HPDE6-E6E7 (cell line): Measurements from ENCODE around the gene KDM4B.
"Not testable (repeated sequence)": the region's sequence is repeated elsewhere in the genome, so short reads cannot be mapped to it uniquely, and the experiment has no call there.

Source experiments
- DNase-seq: peaks from one replicate; pipeline ENCODE4 v3.0.0; 2011; ENCODE audit warnings: missing footprints; ENCODE audit errors: extremely low spot score

Gene KDM4B

DNA sequence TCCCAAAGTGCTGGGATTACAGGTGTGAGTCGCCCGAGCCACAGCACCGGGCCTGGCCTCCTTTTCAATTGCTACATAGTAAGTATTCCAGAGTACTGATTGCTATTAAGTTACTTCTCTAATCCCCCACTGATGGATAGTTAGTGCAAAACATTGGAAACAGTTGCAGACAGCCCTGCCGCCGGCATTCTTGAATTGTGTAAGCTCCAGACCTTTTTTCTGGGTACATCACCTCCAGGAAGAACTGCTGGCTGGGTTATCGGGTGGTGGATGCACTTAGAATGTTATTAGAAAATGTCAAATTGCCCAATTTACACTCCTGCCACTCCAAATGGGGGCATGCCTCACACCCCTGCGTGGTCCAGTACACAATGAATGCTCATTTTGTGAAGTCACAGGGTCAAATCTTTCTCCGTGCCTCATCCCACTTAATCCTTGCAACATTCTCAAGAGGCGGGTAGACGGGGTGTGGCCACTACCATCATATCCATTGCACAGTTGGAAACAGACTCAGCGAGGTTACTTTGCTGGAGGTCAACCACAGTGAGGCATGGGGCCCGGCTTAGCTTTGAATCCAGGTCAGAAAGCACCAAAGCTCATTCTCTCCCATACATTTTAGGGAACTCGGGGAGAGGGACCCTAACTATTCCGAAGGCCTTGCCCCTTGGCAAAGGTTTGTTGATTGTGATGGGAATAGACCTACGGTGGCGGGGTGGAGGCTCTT, 1.0 kb upstream of the KDM4B start:
- DNase-seq = no peak

GRCh38 chr19:4969292-4969771, 419 bp downstream of the KDM4B start:
- no peak for DNase-seq

GRCh38 chr19:4969772-4970531, 1.0 kb downstream of the KDM4B start:
- peak; percentile 20 for DNase-seq

DNA sequence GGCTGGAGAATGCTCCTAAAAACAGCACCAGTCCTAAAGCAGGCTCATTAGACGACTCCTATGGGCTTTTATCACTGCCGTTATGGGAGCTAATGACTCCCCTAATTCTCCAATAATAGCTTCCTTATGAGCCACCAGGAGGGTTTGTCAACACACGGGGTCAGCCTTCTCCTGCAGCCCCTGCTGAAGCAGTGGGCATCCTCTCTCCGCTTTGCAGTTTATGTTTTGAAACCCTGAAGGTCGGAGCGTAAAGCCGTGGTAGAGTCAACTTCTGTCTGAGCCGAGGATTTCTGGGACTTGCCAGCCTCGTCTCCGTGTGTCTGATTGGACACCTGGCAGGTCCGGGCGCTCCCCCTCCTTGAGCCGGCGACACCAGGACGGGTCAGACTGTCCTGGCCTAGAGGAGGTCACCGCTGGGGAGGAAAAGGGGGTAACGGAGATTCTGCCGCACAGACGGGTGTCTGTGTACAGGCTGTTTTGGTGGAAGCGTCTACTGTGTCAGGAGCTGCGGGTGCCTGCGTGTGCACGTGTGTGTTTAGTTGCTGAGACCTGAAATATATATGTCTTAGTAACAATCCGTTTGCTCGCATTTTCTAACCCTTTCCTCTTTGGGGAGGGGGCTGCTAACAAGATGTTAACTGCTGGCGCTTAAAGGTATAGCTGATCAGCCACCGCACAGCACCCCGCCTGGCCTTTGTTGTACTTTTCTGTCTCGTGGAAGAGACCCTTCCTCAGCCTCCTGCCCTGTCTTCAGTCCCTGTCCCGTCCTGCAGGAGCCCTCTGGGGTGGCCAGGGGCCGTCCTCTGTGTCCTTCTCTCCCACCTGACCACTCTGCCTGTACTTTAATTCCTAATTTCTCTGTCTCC, 1.9 kb downstream of the KDM4B start:
- DNase-seq = no peak

DNA sequence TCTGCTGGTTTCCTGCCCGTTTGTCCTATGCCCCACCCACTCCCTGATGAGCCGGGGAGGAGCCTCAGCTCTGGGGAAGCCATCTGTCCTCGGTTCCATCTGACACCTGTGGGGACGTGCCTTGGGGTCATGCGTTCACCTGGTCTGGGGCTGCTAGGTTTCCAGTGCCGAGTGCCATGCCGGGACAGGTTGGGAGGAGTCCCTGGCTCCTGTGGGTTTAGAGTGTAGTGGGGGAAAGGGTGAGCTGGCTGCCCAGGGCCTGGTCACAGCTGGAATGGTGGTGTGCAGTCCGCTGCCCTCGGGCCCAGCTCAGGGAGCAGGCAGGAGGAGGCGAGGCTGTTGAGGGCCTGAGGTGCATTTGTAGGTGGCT, 2.5 kb downstream of the KDM4B start:
- DNase-seq = peak; percentile 66

GRCh38 chr19:4971816-4972495, 3.0 kb downstream of the KDM4B start:
- no peak for DNase-seq

DNA sequence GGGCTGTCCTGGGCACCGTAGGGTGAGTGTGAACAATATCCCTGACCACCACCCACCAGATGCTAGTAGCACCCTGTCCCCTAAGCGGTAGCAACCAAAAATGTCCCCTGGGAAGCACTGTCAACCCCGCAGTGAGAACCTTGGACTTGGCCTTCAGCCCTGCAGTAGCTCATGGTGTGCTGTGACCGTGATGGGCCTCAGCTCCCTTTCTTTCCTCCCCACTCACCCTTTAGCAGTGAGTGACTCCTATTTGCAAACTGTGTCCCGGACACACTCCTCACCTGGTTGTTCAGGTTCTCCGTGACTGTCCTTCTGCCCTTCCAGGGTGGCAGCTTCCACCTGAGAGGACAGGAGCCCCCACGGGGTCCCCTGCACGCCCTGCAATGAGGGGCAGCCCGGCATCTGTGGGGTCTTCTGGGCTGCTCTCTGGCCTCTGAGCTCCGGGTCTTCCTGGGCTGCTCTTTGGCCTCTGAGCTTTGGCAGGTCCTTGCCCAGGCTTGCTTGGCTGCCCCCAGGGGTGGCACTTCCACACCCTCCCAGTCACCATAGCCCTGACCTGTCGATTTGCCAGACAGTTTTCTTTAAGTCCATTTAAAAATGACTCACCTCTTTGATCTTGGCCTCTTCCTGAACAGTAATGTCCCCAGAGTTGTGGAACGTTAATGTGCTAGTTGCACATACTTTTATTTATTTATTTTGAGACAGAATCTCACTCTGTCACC, 3.8 kb downstream of the KDM4B start:
- peak; percentile 19 for DNase-seq

GRCh38 chr19:4974880-4975469, 6.1 kb downstream of the KDM4B start:
- DNase-seq = no peak

DNA sequence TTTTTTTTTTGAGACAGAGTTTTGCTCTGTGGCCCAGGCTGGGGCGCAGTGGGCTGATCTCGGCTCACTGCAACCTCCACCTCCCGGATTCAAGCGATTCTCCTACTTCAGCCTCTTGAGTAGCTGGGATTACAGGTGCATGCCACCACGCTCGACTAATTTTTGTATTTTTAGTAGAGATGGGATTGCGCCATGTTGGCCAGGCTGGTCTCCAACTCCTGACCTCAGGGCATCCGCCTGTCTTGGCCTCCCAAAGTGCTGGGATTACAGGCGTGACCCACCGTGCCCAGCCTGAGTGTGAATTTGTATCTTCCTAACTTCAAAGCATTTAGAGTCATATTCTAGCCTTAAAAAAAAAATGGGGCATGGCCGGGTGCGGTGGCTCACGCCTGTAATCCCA, 6.7 kb downstream of the KDM4B start:
- not testable (repeated sequence) for DNase-seq

DNA sequence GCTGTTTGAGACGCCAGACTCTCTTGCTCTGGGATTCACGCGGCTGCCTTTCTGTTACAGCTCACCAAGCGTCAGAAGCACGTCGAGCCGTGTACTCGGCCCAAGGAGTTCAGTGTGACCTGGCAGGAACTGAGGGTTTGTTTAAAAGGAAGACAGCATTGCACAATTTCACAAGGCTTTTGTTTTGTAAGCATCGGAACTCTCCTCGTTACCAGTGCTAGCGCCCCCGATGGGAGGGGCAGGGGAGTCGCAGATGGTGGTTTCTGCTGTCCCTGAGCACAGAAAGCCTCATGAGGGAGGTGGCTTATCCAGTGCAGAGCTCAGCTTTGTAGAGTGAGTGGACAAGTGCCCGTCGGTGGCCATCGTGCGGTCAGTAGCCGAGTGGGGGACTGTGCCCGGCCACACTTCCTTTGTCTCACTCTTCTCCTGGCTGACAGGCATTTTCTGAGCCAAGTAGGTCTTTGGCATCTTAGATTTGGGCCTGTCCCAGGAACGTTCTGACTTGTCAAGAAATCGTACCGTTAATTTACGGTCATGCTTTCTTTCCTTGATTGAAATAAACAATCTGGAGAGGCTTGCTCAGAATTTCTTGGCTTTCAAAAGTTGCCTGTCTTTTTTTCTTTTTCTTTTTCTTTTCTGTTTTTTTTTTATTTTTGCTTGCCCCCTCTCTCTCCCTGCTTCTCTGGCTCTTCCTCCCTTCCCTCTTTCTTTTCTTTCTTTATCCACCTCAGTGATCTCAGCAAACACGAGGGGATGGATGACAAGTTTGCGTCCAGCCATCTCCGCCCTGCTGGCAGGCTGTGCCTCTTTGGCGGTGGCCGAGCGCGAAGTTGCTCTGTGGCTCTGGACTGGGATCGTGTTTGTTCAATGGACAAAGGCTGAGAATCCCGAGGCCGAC, 7.7 kb downstream of the KDM4B start:
- DNase-seq = peak; percentile 67

DNA sequence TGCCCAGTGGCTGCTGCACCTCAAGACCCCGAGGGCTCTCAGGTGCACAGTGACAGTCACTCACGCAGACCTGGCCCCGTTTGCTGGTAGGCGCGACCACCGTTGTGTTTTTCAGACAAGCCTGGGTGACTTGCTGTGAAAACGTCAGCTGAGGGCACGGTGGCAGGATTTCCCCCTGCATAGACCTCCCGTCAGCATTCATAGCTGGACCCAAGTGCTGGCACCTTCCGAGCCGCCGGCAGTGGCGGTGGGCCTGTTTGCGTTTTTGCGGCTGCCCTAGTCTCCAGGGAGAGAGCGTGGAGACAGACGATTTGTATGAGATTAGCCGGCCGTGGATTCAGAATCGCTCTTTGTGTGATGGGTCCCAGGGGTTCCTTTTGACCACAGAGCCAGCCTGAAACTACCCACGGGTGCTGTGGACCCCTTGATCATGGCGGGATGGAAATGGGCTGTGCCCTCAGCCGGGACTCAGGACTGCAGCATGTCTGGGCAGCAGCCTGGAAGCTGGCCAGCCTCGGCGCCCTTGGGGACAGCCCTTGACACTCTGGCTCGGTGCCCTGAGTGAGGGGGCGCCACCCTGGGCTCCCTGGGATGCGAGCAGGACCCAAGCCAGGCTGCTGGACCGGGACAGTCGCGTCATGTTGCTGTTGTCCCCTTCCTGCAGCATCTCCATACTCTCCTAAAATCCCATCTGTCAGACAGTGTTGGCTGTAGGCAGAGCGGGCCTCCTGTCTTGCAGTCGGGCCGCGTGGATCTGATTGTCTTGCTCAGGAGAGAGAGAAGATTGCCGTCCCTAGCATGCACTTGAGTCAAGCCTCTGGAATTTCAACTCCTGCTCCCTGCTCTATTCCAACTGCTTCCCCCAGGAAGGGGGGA, 8.6 kb downstream of the KDM4B start:
- peak; percentile 36 for DNase-seq

DNA sequence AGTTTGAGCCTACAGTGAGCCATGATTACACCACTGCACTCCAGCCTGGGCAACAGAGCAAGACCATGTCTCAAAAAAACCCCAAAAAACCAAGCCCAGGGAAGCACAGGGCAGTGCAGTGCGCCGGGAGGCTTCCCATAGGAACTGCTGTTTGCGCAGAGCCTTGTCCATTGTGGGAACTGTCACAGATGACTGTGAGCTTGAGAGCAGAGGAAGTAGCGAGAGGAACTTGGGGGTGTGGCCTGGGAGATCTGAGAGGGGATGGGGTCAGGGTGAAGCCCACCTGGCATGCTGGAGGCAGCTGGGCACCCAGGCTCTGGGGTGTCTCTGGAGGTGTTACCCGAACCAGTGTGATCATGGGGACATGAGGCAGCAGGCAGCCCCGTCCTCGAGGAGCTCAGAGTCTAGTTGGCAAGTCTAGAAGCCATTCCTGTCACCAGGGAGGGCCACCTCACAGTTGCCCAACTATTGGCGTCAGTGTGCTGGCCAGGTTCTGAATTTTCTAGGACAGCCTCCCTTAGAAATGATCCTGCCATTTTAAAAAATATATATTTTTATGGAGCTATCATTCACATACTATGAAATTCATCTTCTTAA, 10.4 kb downstream of the KDM4B start:
- no peak for DNase-seq

DNA sequence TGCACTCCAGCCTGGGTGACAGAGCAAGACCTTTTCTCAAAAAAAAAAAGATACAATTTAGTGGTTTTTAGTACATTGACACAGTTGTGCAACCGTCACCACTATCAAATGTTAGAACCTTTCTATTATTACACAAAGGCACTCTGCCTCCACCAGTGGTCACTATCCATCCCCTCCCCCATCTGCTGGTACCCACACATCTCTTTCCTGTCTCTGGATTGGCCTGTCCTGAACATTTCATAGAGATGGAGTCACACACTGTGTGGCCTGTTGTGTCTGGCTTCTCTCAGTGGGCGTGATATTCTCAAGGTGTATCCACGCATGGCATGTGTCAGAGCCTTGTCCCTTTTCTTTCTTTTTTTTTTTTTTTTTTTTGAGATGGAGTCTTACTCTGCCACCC, 11.2 kb downstream of the KDM4B start:
- DNase-seq = no peak

DNA sequence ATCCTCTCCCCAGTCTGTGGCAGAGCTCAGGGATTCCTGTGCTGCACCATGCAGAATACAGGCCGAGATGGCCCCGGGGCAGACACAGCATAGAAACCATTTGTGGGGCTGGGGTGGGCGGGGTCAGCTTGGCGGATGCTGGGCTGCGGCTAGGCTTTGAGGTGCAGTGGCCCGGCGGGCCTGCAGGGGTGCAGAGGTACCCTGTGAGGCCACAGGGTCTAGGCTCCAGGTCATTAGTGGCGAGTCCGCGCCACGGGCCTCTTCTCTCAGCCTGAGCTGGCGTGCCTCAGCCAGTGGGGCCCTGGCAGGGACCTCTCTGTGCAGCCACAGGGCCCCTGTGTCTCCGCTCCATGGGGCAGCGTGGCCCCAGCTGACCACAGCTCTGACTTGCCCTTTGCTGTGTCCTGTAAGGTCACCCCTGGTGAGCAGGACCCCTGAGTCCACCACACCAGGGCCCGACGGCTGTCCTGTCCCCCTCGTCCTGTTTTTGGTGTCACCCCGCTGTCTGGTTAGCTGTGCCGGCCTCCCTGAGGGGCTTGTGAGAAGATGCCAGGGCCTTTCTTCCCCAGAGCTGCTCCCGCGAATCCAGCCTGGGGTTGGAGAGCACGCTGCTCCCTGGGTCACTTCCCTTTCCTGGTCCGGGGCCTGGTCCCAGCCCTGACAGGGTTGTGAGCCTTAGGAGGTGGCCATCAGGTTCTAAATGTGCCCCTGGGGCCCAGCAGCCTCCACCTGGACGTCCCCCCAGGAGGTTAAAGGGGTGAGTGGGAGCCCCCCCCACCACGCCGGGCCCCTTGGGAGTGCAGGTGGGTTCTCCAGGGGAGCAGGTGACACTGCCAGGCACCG, 12.1 kb downstream of the KDM4B start:
- no peak for DNase-seq

DNA sequence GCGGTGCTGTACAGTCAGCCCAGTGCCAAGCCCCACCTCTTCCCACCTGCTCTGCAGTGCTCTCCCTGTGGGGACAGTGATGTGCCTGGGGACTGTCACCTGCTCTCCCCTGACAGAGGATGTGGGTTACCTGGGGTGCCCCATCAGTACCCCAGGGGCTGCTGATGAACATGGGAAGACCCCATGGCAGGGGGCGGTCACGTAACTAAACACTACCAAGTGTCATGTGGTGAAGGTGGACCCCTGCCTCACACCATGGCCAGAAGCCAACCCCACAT, 12.7 kb downstream of the KDM4B start:
- DNase-seq = no peak

GRCh38 chr19:4983346-4984105, 14.6 kb downstream of the KDM4B start:
- no peak for DNase-seq

GRCh38 chr19:4984106-4984380, 15.1 kb downstream of the KDM4B start:
- no peak for DNase-seq
